ENCODE results near the gene RTTN. TPM values are rescaled to one million over a fixed set of nuclear protein-coding genes. Genes with fewer than 3 reads are reported as not detected.
A peak's percentile ranks its signal among the peaks of the same experiment; 100 is the strongest.

Gene RTTN
- total and polyA plus RNA-seq, 9 of the 15 experiments (the other 6 are each of a cell fraction or from before 2014, with no cell fraction given): 3.1 to 18.3 (median 10.6) TPM

GRCh38 chr18:70205421-70206397 is at the start of gene RTTN (continued):
- TF ChIP-seq MLX (CRISPR knock-in tag; conservative IDR thresholded peaks at IDR 0.05): no peak
- TF ChIP-seq MAX (CRISPR knock-in tag; IDR thresholded peaks at IDR 0.05): peak; percentile 57
- no peak for TF ChIP-seq POU5F1 (IDR thresholded peaks at IDR 0.05; ENCODE audit: borderline replicate concordance, low read depth, low read length, partially characterized antibody)
- TF ChIP-seq RBBP5 (IDR thresholded peaks at IDR 0.05; ENCODE audit: borderline replicate concordance, insufficient read depth, low read length, poor library complexity, severe bottlenecking): peak; percentile 99
- no peak for TF ChIP-seq ZNF318 (IDR thresholded peaks at IDR 0.05; ENCODE audit: borderline replicate concordance in 1 of 2, low read depth in 1 of 2)
- TF ChIP-seq HLTF (IDR thresholded peaks at IDR 0.05): no peak
- peak; percentile 45 for TF ChIP-seq MEIS2 (IDR thresholded peaks at IDR 0.05; ENCODE audit: partially characterized antibody)
- TF ChIP-seq AFF1 (IDR thresholded peaks at IDR 0.05; ENCODE audit: low read depth in 1 of 2, partially characterized antibody in 2 of 2): peak in 1 of 2 experiments; percentile 89
